ENCODE results near the gene CCDC192.

DNA sequence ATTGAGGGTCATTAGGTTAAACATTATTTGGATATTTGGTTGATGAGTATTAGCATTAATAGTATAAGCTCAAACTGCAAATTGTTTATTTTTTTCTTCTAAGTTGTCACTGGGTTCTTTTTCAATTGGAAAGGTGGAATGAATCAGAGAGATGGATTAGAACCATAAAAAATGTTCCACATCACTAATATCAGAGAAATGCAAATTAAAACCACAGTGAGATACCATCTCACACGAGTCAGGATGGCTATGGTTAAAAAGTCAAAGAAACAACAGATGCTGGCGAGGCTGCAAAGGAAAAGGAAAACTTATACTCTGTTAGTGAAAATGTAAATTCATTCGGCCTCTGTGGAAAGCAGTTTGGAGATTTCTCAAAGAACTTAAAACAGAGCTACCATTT is 122.8 kb downstream of the CCDC192 start:
- no peak for TF ChIP-seq POLR2A (IDR thresholded peaks at IDR 0.05)
- TF ChIP-seq, protein P1, sequence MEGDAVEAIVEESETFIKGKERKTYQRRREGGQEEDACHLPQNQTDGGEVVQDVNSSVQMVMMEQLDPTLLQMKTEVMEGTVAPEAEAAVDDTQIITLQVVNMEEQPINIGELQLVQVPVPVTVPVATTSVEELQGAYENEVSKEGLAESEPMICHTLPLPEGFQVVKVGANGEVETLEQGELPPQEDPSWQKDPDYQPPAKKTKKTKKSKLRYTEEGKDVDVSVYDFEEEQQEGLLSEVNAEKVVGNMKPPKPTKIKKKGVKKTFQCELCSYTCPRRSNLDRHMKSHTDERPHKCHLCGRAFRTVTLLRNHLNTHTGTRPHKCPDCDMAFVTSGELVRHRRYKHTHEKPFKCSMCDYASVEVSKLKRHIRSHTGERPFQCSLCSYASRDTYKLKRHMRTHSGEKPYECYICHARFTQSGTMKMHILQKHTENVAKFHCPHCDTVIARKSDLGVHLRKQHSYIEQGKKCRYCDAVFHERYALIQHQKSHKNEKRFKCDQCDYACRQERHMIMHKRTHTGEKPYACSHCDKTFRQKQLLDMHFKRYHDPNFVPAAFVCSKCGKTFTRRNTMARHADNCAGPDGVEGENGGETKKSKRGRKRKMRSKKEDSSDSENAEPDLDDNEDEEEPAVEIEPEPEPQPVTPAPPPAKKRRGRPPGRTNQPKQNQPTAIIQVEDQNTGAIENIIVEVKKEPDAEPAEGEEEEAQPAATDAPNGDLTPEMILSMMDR (IDR thresholded peaks at IDR 0.05): no peak
